Endothelial cell of umbilical vein (primary cell): ENCODE results near the gene OR2B2. TPM values are rescaled to one million over a fixed set of nuclear protein-coding genes. Genes with fewer than 3 reads are reported as not detected.

ENCODE experiments used
- BruUV-seq: library from RNA; stranded (reverse); fragments of 400-500 nt; replicated peaks from 2 replicates; lab custom pipeline; 2021; lab: Mats Ljungman, UMichigan
- CTCF ChIA-PET: fragments of 300-600, 350-600 bp; sonication (Branson Sonifier 250); formaldehyde crosslinking; loops from one replicate; lab custom pipeline; 2021; ENCODE audit warnings: antibody characterized with exemption, inconsistent platforms; lab: Charles Lee
- POLR2A ChIA-PET: fragments of 300-600, 350-600 bp; sonication (Branson Sonifier 250); formaldehyde crosslinking; loops from one replicate; lab custom pipeline; 2021; ENCODE audit warnings: antibody characterized with exemption, inconsistent platforms; lab: Charles Lee
- DNase-seq: peaks from one replicate; pipeline ENCODE4 v3.0.0-alpha.2; 2011; ENCODE audit warnings: low read depth, low spot score
- FAIRE-seq: peaks from 2 replicates; lab custom pipeline; 2011; peaks lifted over from hg19 to GRCh38; lab: Jason Lieb, UNC
- H2AFZ ChIP-seq: 2 replicates; pipeline ENCODE4 v1.6.0; 2012; ENCODE audit warnings: low read depth, low read length, control low read depth, inconsistent platforms
- H3K27ac ChIP-seq: 2 replicates; pipeline ENCODE4 v1.5.1; 2011; ENCODE audit warnings: low read depth, mild to moderate bottlenecking, control low read depth, low read length, moderate library complexity; ENCODE audit not compliant: insufficient read depth
- H3K27me3 ChIP-seq, 2 experiments: 2 replicates each; pipeline versions ENCODE4 v1.6.0 to v1.6.1; 2011; ENCODE audit warnings: low read length in 2 of 2, mixed read lengths in 1 of 2; ENCODE audit not compliant: control insufficient read depth in 2 of 2, insufficient read depth in 2 of 2
- H3K36me3 ChIP-seq, 2 experiments: 2 replicates in 1 of 2; 3 replicates in 1 of 2; pipeline ENCODE4 v1.5.1; 2011; ENCODE audit warnings: low read length in 2 of 2, mild to moderate bottlenecking in 1 of 2, moderate library complexity in 1 of 2; ENCODE audit not compliant: control insufficient read depth in 2 of 2, insufficient read depth in 2 of 2; ENCODE audit errors: extremely low read depth in 1 of 2
- H3K4me1 ChIP-seq: 3 replicates; pipeline ENCODE4 v1.5.1; 2011; ENCODE audit warnings: mild to moderate bottlenecking, low read length; ENCODE audit not compliant: control insufficient read depth, insufficient read depth; ENCODE audit errors: extremely low read depth
- H3K4me2 ChIP-seq: 2 replicates; pipeline ENCODE4 v1.6.1; 2011; ENCODE audit warnings: low read length, control low read depth, mixed read lengths; ENCODE audit not compliant: insufficient read depth
- H3K4me3 ChIP-seq, 3 experiments: fragments of 200-600 bp in 1 of 3; sonication (generic), shearing (Covaris generic) in 1 of 3; replicated peaks in 1 of 3; 2 replicates each; pipeline ENCODE4 v1.5.1; 2011 to 2016; ENCODE audit warnings: control low read depth in 3 of 3, low read length in 3 of 3, mild to moderate bottlenecking in 2 of 3, inconsistent platforms in 1 of 3, low read depth in 1 of 3, moderate library complexity in 1 of 3; ENCODE audit not compliant: insufficient read depth in 1 of 3
- H3K79me2 ChIP-seq: 2 replicates; pipeline ENCODE4 v1.6.0; 2012; ENCODE audit warnings: low read length, inconsistent platforms; ENCODE audit not compliant: control insufficient read depth, insufficient read depth
- H3K9ac ChIP-seq: replicated peaks from 2 replicates; pipeline ENCODE3; 2011; ENCODE audit warnings: low read length, control low read depth; ENCODE audit not compliant: insufficient read depth; ENCODE audit errors: extremely low read depth
- H3K9me1 ChIP-seq: replicated peaks from 3 replicates; pipeline ENCODE4 v1.6.0; 2011; ENCODE audit warnings: mild to moderate bottlenecking, low read length; ENCODE audit not compliant: control insufficient read depth, insufficient read depth; ENCODE audit errors: extremely low read depth
- H3K9me3 ChIP-seq: replicated peaks from 2 replicates; pipeline ENCODE4 v1.5.1; 2012; ENCODE audit warnings: low read length, inconsistent platforms; ENCODE audit not compliant: control insufficient read depth, insufficient read depth
- H4K20me1 ChIP-seq: replicated peaks from 2 replicates; pipeline ENCODE3; 2011; ENCODE audit warnings: mild to moderate bottlenecking, low read length; ENCODE audit not compliant: control insufficient read depth, insufficient read depth; ENCODE audit errors: extremely low read depth
- GATA2 ChIP-seq: IDR thresholded peaks from 2 replicates; pipeline ENCODE4 v1.7.0; 2011; ENCODE audit warnings: low read depth, mild to moderate bottlenecking, moderate library complexity, mixed read lengths, low read length; ENCODE audit not compliant: insufficient read length, insufficient read depth
- JUN ChIP-seq: IDR thresholded peaks from 2 replicates; pipeline ENCODE4 v1.6.1; 2011; ENCODE audit warnings: borderline replicate concordance, low read depth; ENCODE audit not compliant: insufficient read length, insufficient read depth
- POLR2A ChIP-seq: IDR thresholded peaks from 2 replicates; pipeline ENCODE4 v1.6.1; 2012; ENCODE audit warnings: low read depth, mild to moderate bottlenecking, control low read depth, low read length
- POLR2AphosphoS5 ChIP-seq: IDR thresholded peaks from 2 replicates; pipeline ENCODE4 v1.6.1; 2012; ENCODE audit warnings: low read depth, mild to moderate bottlenecking, control low read depth, low read length, moderate library complexity; ENCODE audit not compliant: insufficient read depth
- dilution Hi-C: fragments of 300-500 bp; cut with MboI; formaldehyde crosslinking; loops from one replicate; pipeline ENCODE4 v1.15.0; 2019; ENCODE audit warnings: low sequenced_read_pairs; ENCODE audit not compliant: extremely low pct_ligation_motif_present
- intact Hi-C: fragments of 100-400 bp; cut with micrococcal nuclease; formaldehyde crosslinking; loops from one replicate; pipeline ENCODE4 v1.10.0; 2022
- polyA plus RNA-seq, 4 experiments: library from polyadenylated mRNA; depleted of rRNA in 3 of 4; stranded (reverse) in 3 of 4; unstranded in 1 of 4; fragments of >200 nt; gene quantifications; 2 replicates each; pipeline versions ENCODE4 v1.2.1 to v1.2.3, GENCODE V29; 2011 to 2012; ENCODE audit warnings: missing spikeins in 1 of 4
- total RNA-seq: library from RNA; stranded (reverse); gene quantifications from 2 replicates; pipeline ENCODE4 v1.2.3, GENCODE V29; 2021

Gene OR2B2
- total and polyA plus RNA-seq, 2 donors (not counting 3 experiments of a cell fraction or from before 2014, with no cell fraction given), result not detected

- DNase-seq (peak; percentile 82), FAIRE-seq (peak; percentile 33)
- Histone ChIP-seq H3K27ac (peak overlapping the region; percentile 74), H3K27me3 (no peaks in the 10 kb centered on the region), H3K9me1 (no peaks in the 10 kb centered on the region), H3K79me2 (no peaks in the 10 kb centered on the region), H4K20me1 (no peaks in the 10 kb centered on the region), H3K4me3 (peak overlapping the region; percentile 29 to 66 (median 43)), H3K36me3 (no peaks in the 10 kb centered on the region), H3K4me2 (peak overlapping the region; percentile 88), H3K4me1 (peaks cover 13% of the 10 kb centered on the region), H2AFZ (peak overlapping the region; percentile 71), H3K9me3 (no peaks in the 10 kb centered on the region), H3K9ac (peak overlapping the region; percentile 84)
- TSS peak; percentile 79 for BruUV-seq
- CTCF ChIA-PET, result interaction anchor here (1.1 to 5.2 kb wide), 9 partner anchors 23 to 95 kb away, joined by 3 to 43 read pairs (median 10); a partner anchor contains a TSS
- intact Hi-C loops (loop anchor here (5.0 kb wide), 2 partner anchors 1745 to 1845 kb away; a partner anchor contains a TSS), dilution Hi-C loops (loop anchor here (5.0 kb wide), 1 partner anchor 45 kb away; a partner anchor contains a TSS)
- POLR2A ChIA-PET, result interaction anchor here (0.5 to 5.1 kb wide), 14 partner anchors 23 to 1764 kb away, joined by 3 to 129 read pairs (median 7); a partner anchor contains a TSS
- TF ChIP-seq GATA2 (no peak), POLR2A (peak; percentile 59), POLR2AphosphoS5 (peak; percentile 78)
Measured at GRCh38 chr6:27867051-27867944, 44.9 kb downstream of the OR2B2 start.

DNA sequence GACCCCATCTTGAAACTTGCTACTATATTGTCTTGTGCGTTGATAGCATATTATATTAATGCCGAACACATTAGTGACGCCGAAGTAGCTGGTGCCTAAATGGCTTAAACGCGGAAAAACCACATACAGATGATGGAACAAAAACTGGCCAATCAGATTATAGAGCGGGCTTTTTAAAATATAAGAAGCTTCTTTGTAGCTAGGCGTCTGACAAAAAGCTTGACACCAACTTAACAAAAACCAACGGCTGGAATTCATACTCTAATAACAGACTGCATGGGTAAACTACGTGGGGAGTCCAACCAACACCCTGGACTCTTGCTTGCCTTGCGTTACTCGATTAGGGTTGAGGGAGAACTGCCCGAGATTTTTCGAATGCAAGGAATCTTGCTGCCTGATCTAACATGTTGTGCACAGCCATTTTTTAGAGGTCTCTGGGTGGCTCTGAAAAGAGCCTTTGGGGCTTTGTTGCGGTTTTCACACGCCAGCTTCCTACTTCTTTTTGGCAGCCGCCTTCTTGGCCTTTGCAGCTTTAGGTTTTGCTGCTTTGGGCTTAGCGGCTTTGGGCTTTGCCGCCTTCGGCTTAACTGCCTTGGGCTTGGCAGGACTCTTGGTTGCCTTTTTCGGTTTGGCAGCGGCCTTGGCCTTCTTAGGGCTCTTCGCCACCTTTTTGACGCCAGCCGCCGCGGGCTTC is 45.7 kb downstream of the OR2B2 start:
- no TSS peak for BruUV-seq
- intact Hi-C loops, result loop anchor here (1.0 to 5.0 kb wide), 3 partner anchors 28 to 1844 kb away; a partner anchor contains a TSS

More for the DNA sequence above, 45.7 kb downstream of the OR2B2 start:
- ChIA-PET POLR2A (interaction anchor here (0.6 to 5.1 kb wide), 17 partner anchors 18 to 1840 kb away, joined by 3 to 129 read pairs (median 5); a partner anchor contains a TSS), CTCF (interaction anchor here (0.6 to 5.2 kb wide), 16 partner anchors 10 to 704 kb away, joined by 3 to 43 read pairs (median 4); a partner anchor contains a TSS)
- dilution Hi-C loops, result loop anchor here (5.0 kb wide), 1 partner anchor 44 kb away; a partner anchor contains a TSS
- Histone ChIP-seq H3K9me1 (no peaks in the 10 kb centered on the region), H4K20me1 (no peaks in the 10 kb centered on the region), H3K79me2 (no peaks in the 10 kb centered on the region), H3K4me3 (peak overlapping the region; percentile 29 to 71 (median 66)), H2AFZ (peak overlapping the region; percentile 19), H3K36me3 (no peaks in the 10 kb centered on the region), H3K9me3 (no peaks in the 10 kb centered on the region), H3K27ac (peak overlapping the region; percentile 74), H3K4me2 (peak overlapping the region; percentile 88), H3K4me1 (peaks cover 13% of the 10 kb centered on the region), H3K9ac (peak overlapping the region; percentile 84), H3K27me3 (no peaks in the 10 kb centered on the region)
- DNase-seq (peak; percentile 82), FAIRE-seq (no peak)
- TF ChIP-seq POLR2A, result peak; percentile 99
- peak; percentile 93 for TF ChIP-seq POLR2AphosphoS5
- no peak for TF ChIP-seq JUN
